Fibroblast of pulmonary artery (primary cell): ENCODE data around the gene HSPA1L.
A peak's percentile ranks its signal among the peaks of the same experiment; 100 is the strongest.
"Not testable (repeated sequence)": the region's sequence is repeated elsewhere in the genome, so short reads cannot be mapped to it uniquely, and the experiment has no call there.

ENCODE experiments used
- DNase-seq: peaks from one replicate; pipeline ENCODE4 v3.0.0-alpha.2; 2010; ENCODE audit warnings: low read depth
- H3K4me3 ChIP-seq: replicated peaks from 2 replicates; pipeline ENCODE4 v1.5.1; 2011; ENCODE audit warnings: low read depth, mild to moderate bottlenecking, control low read depth, low read length, moderate library complexity
- CTCF ChIP-seq: IDR thresholded peaks from 2 replicates; pipeline ENCODE4 v1.5.1; 2011; ENCODE audit warnings: mild to moderate bottlenecking, control low read depth, low read length, inconsistent platforms; ENCODE audit errors: missing control alignments

The HSPA1L gene

GRCh38 chr6:31799781-31800180, 15.3 kb downstream of the HSPA1L start:
- no peak for DNase-seq
- TF ChIP-seq CTCF = no peak
- no peak overlapping the region for H3K4me3 ChIP-seq

- no peak for TF ChIP-seq CTCF
- no peak for DNase-seq
- no peak overlapping the region for H3K4me3 ChIP-seq
Observed at GRCh38 chr6:31797588-31797987, 17.5 kb downstream of the HSPA1L start.

- no peak overlapping the region for H3K4me3 ChIP-seq
- no peak for DNase-seq
- no peak for TF ChIP-seq CTCF
Observed at GRCh38 chr6:31796993-31797385, 18.1 kb downstream of the HSPA1L start.

- peak; percentile 92 for DNase-seq
- peak; percentile 46 for TF ChIP-seq CTCF
- peak within 1 kb of the TSS; percentile 91 for H3K4me3 ChIP-seq
Observed at GRCh38 chr6:31795616-31796298, 19.3 kb downstream of the HSPA1L start, which contains the start of gene VARS1. Gene VARS1 (minus strand): TSS chr6:31795752. CDS start chr6:31795217, 535 bp downstream.

- peak overlapping the region; percentile 91 for H3K4me3 ChIP-seq
- no peak for TF ChIP-seq CTCF
- no peak for DNase-seq
Observed at GRCh38 chr6:31794866-31795615, 20.0 kb downstream of the HSPA1L start.

- TF ChIP-seq CTCF = no peak
- H3K4me3 ChIP-seq = peak overlapping the region; percentile 91
- peak; percentile 36 for DNase-seq
Observed at GRCh38 chr6:31794294-31794865, 20.7 kb downstream of the HSPA1L start.

- not testable (repeated sequence) for DNase-seq
- peak overlapping the region; percentile 91 for H3K4me3 ChIP-seq
Observed at GRCh38 chr6:31793927-31794245, 21.2 kb downstream of the HSPA1L start.
